Stimulated activated CD4-positive, alpha-beta T cell treated with anti-CD3 and anti-CD28 coated beads, Interleukin-15, amount 100 ng/mL, for 1 hour (primary cell): ENCODE data around the gene PLAAT4.
A peak's percentile ranks its signal among the peaks of the same experiment; 100 is the strongest.

ENCODE experiments used
- DNase-seq, 2 donors: peaks; one replicate each; pipeline ENCODE4 v3.0.0-alpha.2; 2020; ENCODE audit warnings: low read depth in 1 of 2, low spot score in 1 of 2

PLAAT4 gene, protein sequence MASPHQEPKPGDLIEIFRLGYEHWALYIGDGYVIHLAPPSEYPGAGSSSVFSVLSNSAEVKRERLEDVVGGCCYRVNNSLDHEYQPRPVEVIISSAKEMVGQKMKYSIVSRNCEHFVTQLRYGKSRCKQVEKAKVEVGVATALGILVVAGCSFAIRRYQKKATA

DNA sequence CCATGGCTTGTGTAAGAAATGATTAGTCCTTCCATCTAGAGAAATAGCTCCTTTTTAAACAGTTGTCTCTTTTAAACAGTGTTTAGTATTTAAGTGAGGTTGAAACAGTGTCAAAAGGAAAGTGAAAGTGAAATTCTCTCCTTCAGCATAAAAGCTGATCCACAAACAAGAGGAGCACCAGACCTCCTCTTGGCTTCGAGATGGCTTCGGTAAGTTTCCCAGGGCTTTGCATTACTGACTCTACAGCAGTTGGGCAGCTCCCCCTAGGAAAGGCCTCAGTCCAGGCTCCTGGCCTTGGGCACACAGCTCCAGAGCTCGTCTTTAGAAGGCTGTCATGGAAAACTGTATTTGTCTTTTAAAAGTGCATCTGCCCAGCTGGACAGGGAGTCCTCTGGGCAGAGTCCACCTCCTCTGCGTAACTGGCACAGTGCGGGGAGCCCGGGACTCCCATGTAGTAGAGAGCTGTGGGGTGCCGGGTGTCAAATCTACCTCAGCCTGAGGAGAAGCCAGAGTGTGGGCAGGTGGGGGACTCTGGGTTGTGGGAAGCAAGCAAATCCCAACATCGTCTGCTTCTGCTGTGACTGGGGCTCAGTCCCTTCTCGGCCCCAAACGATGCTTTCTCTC lies at the start of gene PLAAT4:
PLAAT4 (plus strand) TSS at position 140 of the 624 bp plus-strand sequence; CDS start at position 201, 61 bp downstream.
- no peak for DNase-seq

DNA sequence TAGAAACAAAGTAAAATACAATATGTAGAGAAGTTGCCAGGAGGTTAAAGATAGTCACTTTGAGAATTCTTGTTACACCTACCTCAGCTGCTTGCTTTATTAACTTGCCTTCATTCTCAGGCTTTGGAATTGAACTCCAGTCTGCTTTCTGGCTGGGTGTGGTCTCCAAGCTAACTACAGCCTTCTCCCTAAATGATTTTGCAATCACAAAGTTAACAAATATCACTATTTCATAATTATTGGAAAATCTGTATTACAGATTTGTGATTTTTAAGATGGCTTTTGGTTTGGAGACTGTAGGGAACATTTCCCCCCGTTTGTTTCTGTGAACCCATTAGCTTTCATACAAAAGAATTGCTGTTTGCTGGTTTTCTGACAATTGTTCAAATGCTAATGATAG lies 47.8 kb upstream of the PLAAT4 start:
- no peak for DNase-seq

DNA sequence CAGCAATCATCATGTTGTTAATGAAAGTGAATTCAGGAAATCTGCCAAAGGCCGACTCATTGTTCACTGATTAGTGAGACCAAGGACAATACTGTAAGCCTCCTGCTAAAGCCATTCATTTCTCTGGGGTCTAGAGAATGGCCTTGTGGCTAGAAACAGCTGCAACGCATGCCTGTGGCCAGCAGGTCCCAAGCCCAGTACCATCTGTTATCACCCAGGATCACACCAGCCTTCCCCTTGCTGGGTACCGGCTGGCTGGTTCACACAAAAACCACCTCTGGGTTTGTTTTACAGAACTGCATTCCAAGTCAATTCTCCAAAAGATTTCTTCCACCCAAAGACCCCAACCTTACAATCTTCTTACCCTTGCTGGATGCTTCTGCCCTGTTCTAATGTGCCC lies 46.7 kb upstream of the PLAAT4 start:
- no peak for DNase-seq

DNA sequence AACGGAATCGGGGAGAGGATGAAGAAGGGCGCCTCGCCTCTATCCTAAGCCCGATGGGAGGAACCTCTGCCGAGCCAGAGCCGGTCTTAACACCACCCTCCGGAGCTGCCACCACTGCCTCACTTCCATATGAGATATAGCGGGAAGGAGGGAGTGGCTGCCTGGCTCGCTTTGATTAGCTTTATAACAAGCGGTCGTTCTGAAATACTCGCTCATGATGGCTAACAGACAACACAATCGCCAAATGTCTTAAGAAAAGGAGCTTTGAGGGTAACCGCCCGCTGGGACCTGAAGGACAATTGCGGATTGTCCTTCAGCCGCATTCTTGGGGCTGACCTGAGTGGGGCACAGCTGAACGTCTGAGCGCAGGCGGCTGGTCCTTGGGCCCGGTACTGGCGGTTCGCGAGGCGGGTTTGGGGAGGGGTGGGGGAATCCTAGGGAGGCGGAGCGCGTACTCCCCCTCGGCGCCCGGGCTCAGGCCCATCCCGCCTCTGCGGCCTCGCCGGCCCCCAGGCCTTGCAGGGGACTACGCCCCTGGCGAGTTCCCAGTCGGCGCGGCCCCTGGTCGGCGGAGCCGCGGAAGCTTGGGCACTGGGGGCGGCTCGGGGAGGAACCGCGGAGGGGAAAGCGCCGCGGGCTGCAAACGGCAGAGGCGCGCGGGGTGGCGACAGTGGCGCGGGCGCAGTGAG lies 45.9 kb upstream of the PLAAT4 start, which contains the start of gene PLAAT5:
PLAAT5 (minus strand) TSS at position 617 of the 689 bp plus-strand sequence; CDS start at position 484, 133 bp downstream.
- peak in 1 of 2 donors; percentile 10 for DNase-seq

DNA sequence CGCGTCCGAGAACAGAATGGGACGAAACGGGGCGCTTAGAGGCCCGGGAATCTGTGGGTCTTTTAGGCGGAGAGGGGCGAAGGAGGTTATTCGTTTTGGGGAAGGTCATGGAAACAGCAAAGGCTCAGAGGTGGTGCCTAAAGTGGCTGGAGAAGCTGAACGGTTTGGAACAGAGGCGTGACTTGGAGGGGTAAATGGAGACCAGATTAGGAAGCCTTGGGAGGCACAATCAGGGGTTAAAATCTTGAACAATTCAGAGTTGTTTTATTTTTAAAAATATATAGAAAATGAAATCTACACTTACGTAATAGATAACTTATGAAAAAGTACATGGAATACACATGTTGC lies 45.4 kb upstream of the PLAAT4 start:
- DNase-seq: no peak

DNA sequence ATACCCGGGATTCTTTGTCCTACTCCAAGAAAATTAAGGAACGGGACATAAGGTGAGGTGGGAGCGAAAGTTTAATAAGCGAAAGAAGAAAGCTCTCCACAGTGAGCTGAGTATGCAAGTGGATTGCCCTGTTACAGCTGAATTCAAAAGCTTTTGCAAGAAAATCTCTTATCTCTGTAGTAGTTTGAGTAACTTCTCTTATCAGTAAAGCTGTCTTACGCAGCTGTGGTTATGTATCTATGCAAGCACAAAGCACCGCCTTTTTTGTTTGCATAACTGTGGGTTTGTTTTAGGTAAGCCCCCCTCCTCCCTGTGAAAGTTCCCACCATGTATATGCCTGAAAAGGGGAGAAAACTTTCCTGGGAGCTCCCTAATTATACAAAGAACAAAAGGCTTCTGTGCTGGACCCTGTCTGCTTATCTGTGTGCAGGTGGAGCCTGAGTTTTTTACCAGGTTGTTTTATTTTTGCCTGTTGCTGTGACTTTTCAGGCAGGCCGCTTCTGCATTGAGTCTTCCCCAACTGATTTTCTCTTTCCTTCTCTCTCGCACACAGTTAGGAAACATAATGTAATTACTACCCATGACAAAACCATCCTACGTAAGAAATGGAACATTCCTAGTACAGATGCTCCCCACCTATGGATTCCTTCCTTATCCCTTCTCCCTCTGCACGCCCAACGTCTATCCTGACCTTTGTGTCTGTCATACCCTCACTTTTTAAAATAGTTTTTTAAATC lies 44.8 kb upstream of the PLAAT4 start:
- no peak for DNase-seq

DNA sequence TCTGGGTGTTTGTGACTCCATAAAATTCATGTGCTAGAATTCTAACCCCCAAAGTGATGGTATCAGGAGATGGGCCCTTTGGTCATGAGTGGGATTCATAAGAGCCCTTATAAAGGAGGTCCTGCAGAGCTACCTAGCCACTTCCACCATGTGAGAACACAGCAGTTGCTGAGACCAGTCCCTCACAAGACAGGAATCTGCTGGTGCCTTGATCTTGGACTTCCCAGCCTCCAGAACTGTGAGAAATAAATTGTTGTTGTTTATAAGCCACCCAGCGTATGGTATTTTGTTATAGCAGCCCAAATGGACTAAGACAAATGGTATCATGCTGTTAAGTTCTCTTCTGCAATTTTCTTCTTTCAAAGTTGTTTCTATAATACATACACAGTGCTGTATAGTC lies 44.2 kb upstream of the PLAAT4 start:
- no peak for DNase-seq

DNA sequence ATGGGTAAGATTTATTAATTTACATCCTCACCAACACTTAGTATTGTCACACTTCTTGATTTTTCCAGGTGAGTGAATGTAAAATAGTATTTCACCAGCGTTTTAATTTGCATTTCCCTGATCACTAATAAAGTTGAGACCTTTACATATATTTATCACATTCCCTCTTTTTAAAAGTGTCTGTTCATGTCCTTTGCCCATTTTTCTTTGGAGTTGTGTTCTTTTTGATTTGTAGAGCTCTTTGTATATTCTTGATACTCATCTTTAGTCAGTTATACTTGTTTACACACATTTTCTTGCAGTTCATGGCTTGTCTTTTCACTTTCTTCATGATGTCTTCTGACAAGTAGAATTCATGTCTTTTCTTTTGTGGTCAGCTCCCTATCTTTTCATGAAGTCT lies 43.5 kb upstream of the PLAAT4 start:
- no peak for DNase-seq

DNA sequence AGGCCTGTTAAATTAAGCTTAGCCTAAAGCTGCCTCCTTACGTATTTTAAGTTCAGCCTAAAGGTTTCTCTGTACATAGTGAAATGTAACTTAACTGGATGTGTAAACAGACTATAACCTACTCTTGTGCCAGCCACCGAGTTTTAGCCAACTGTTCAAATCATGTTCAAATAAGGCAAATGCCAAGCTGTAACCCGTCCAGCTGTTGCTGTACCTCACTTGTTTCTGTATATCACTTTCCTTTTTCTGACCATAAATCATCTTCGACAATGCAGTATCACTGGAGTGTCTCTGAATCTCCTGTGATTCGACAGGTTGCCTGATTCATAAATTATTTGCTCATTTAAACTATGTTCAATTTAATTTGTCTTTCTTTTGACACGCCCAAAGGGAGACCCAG lies 41.6 kb upstream of the PLAAT4 start:
- DNase-seq: no peak

DNA sequence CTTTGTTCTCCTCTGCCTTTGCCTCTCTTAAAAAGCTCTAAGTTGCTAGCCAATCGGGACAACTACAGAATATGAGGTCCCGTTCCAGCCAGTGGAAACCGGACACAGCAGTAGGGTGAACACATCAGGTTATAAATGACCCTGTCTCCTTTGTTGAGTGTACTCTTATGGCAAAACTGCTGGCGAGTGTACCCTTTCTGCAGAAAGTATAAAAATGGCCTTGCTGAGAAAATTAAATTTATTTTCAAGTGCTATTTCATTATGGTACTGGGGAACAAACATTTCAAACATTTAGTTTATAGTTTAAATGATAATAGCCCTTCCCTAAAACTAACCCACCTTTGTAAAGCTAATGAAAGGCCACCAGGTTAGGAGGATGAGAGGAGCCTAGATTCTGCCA lies 36.7 kb upstream of the PLAAT4 start:
- DNase-seq: no peak

DNA sequence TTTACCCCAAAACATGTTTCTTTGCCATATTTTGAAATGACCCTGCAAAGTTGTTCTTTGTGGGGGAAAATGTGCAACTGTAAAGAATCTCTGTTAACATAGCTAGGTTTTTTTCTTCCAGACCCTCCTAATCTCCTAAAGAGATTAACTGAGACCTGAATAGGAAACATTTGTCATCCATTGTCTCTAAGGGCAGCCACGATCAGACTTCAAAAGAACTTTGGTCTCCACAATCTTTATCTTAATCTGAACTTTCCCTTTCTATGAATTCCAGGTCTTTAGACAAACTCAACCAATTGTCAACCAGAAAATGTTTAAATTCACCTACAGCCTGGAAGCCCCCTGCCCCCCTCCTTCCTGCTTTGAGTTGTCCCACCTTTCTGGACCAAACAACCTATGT lies 35.4 kb upstream of the PLAAT4 start:
- no peak for DNase-seq

DNA sequence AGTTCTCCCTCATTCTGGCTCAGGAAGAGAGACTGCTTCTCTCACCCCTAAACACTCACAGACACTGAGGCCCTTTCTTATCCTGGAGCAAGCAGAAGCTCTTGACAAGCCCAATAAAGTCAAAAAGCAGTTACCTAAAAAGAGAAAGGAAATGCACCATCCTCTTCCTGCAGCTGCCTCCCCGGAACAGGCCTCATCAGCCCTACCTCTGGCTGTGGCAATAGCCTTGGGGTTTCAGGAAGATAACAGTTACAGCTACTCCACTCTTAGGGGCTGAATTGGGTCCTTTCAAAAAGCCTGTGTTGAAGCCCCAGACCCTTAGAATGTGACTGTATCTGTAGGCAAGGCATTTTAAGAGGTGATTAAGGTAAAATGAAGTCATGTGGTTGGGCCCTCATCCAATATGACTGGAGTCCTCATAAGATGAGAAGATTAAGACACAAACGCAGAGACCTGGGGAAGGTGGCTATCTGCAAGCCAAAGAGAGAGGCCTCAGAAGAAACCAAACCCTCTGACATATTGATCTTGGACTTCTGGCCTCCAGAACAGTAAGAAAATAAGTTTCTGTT lies 34.3 kb upstream of the PLAAT4 start:
- DNase-seq: no peak

DNA sequence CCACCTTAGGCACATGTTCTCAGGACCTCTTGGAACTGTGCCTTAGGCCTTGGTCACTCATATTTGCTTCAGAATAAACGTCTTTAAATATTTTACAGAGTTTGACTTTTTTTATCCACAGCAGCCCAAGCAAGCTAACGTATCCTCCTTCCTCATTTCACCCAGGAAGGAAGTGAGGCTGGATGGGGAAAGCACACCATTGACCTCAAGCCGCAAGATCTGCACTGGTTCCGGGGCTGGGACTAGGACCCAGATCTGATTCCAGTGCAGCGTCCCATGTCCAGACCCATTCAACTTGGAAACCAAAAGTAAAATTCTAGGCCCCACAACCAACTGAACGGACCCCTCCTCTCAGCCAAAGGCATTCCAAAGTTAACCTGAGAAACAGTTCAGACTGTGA lies 33.1 kb upstream of the PLAAT4 start:
- no peak for DNase-seq

DNA sequence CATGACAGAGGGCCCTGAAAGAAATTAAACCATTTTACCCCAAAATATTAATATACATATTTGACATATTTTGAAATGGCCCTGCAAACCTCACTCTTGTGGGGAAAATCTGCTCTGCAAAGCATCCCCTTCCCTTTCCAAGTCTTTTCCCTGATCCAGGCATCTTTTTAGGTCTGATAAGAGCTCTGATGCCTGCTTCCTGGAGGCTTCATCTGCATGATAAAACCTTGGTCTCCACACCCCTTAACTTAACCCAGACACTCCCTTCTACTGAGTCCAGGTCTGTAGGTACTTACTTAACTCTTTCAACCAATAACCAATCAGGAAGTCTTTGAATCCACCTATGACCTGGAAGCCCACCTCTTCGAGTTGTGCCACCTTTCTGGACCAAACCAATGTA lies 32.6 kb upstream of the PLAAT4 start:
- DNase-seq: no peak

DNA sequence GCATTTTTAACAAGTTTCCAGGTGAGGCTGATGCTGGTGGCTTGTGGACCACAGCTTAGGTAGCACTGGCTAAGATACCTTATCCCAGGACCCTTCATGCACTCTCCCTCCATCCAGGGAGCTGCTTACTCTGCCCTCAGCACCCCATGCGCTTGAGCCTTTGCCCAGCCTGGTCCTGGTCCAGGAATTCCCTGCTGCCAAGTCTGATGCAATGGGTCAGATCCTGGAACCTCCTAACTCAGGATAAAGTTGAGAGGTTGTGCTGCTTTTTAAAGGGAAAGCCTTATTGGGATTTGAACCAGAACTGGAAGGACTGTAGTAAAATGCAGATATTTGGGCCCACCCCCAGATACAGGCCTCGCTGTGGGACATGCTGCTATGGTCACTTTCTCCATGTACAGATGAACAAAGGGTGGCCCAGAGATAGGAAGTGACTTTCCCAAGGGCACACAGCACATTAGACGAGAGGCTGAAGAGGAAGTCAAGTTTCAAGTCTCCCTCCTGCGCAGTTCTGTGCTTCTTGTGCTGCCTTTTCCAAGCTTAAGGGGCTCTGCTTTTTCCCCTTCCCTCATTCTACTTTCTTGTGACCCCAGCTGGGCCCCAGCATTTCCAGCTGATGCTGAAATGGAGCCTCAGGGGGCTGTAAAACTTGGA lies 31.5 kb upstream of the PLAAT4 start:
- no peak for DNase-seq

DNA sequence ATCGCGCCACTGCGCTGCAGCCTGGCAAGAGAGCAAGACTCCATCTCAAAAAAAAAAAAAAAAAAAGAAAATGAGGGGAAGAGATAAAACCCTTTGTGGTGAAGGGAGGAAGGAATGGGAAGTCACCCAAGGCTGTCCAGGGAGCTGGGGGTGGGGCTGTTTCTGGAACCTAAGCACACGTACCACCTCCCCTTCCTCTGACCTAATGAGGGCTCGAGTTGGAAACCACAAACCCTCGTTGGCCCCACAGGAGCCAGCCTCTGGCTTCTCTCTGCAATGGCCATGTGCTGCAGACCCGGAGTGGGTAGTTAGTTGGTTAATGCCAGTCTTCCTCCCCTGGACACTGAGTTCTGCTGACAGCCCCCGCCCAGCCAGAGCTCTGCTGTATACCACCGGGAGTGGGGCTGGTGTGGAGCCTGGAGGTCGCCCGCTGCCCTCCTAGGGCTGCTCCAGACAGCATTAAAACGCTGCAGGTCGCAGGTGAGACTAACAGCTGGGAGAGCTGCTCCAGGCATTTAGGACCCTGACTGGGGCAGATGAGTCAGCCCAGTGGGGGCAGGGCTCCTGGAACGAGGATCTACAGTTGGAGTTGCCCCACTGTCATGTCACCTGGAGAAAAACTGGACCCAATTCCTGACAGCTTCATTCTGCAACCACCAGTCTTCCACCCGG lies 30.6 kb upstream of the PLAAT4 start, which contains the start of gene LGALS12:
LGALS12 (plus strand) TSS at position 228 of the 672 bp plus-strand sequence; CDS start at position 603, 375 bp downstream.
- no peak for DNase-seq

DNA sequence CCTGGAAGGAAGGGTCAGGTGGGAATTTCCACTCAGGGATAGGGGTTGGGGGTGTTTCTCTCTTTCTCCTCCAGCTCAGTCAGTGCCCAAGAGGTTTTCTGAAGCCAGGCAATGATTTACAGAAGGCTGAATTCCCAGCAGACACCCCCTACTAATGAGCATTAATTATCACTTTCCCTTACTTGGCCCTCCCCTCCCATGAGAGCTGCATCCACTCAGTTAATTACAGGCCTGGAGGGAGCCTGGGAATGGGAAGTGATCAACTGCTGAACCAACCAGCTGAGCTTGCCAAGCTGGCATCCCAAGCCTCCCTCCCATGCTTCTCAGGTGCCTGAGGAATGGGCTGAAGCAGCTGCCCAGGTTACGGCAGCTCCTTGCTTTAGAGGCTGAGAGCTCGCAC lies 29.7 kb upstream of the PLAAT4 start:
- no peak for DNase-seq

DNA sequence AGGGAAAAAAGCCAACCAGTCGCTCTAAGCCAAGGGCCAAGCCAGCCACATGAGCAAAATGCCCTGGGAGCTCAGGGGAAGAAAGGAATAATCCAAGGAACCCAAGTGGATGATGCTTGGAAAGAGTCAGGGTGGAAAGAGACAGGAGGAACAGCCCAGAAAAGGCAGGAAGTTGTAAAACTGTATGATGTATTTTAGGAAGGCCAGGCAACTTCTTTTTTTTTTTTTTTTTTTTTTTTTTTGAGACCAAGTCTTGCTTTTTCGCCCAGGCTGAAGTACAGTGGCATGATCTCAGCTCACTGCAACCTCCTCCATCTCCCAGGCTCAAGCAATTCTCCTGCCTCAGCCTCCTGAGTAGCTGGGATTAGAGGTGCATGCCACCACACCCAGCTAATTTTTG lies 29.1 kb upstream of the PLAAT4 start:
- DNase-seq: no peak

DNA sequence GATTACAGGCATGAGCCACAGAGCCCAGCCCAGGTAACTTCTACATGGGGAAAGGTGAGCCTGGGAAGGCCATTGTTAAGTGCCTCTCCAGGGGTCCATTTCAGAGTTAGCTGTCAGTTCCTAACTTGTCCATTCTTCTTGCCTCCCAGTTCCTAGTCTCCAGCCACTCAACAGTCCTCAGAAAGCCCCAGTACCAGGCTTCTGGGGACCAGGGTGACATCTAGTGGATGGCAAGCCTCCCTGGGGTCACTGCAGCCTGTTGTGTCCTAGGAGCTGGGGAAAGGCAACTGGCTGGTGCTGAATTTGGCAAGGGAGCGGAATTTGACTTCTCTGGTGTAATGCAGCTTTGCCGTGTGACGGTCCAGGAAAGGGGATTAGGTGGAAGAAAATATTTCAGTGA lies 28.6 kb upstream of the PLAAT4 start:
- DNase-seq: no peak

DNA sequence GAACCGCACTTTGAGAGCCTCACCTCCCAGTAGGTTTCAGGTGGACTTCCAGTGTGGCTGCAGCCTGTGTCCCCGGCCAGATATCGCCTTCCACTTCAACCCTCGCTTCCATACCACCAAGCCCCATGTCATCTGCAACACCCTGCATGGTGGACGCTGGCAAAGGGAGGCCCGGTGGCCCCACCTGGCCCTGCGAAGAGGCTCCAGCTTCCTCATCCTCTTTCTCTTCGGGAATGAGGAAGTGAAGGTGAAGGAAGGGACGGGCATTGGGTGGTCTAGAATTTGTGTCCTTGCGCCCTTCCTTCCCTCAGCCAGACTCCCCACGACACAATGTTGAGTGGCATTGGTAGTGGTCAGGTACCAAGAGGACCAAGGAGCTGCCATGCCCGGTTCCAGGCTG lies 27.9 kb upstream of the PLAAT4 start:
- DNase-seq: no peak
